Loucy (cell line): ENCODE measurements around the gene MYNN.

Source experiments
- H2AFZ ChIP-seq: fragments of 200-600 bp; sonication (generic); 2 replicates; pipeline ENCODE4 v1.6.0; 2016; ENCODE audit warnings: antibody characterized with exemption, mild to moderate bottlenecking, low read length, moderate library complexity
- H3F3A ChIP-seq: fragments of 200-600 bp; 2 replicates; pipeline ENCODE4 v1.6.0; 2016; ENCODE audit warnings: antibody characterized with exemption, low read depth, mild to moderate bottlenecking
- H3K27me3 ChIP-seq: fragments of 200-600 bp; sonication (generic); 2 replicates; pipeline ENCODE4 v1.6.1; 2014; ENCODE audit warnings: low read length, mild to moderate bottlenecking; ENCODE audit not compliant: insufficient read depth, poor library complexity, severe bottlenecking
- H3K36me3 ChIP-seq: fragments of 200-600 bp; sonication (generic); 2 replicates; pipeline ENCODE4 v1.6.1; 2016; ENCODE audit warnings: low read length; ENCODE audit not compliant: insufficient read depth
- H3K4me1 ChIP-seq: fragments of 200-600 bp; sonication (generic); 2 replicates; pipeline ENCODE4 v1.5.1; 2014; ENCODE audit warnings: low read length, mild to moderate bottlenecking; ENCODE audit not compliant: insufficient read depth, poor library complexity, severe bottlenecking
- H3K4me2 ChIP-seq: fragments of 200-600 bp; sonication (generic); 2 replicates; pipeline ENCODE4 v1.6.0; 2014; ENCODE audit warnings: antibody characterized with exemption, low read length, low read depth, mild to moderate bottlenecking; ENCODE audit not compliant: poor library complexity, severe bottlenecking
- H3K4me3 ChIP-seq: fragments of 200-600 bp; sonication (generic); 2 replicates; pipeline ENCODE4 v1.5.1; 2014; ENCODE audit warnings: low read length, mild to moderate bottlenecking, mixed read lengths; ENCODE audit not compliant: poor library complexity, severe bottlenecking
- H3K79me2 ChIP-seq: fragments of 200-600 bp; sonication (generic); 2 replicates; pipeline ENCODE4 v1.6.1; 2014; ENCODE audit warnings: low read length; ENCODE audit not compliant: insufficient read depth
- H3K9ac ChIP-seq: fragments of 200-600 bp; sonication (generic); 2 replicates; pipeline ENCODE4 v1.6.0; 2014; ENCODE audit warnings: mild to moderate bottlenecking, low read depth, low read length, moderate library complexity; ENCODE audit not compliant: poor library complexity, severe bottlenecking
- H3K9me2 ChIP-seq: fragments of 200-600 bp; sonication (generic); replicated peaks from 2 replicates; pipeline ENCODE4 v1.6.1; 2016; ENCODE audit warnings: low read depth, low read length, mixed read lengths
- H3K9me3 ChIP-seq: fragments of 200-600 bp; sonication (generic); 2 replicates; pipeline ENCODE4 v1.6.1; 2014; ENCODE audit warnings: mild to moderate bottlenecking, antibody characterized with exemption, low read length, low read depth; ENCODE audit not compliant: insufficient read depth
- H4K20me1 ChIP-seq: fragments of 200-600 bp; sonication (generic); 2 replicates; pipeline ENCODE4 v1.6.0; 2014; ENCODE audit warnings: antibody characterized with exemption, low read length, mild to moderate bottlenecking; ENCODE audit not compliant: insufficient read depth, poor library complexity, severe bottlenecking
- CTCF ChIP-seq: fragments of 200-600 bp; sonication (generic); conservative IDR thresholded peaks from 2 replicates; pipeline ENCODE4 v1.5.1; 2014; ENCODE audit warnings: mild to moderate bottlenecking, antibody characterized with exemption, low read length
- EZH2phosphoT487 ChIP-seq: fragments of 200-600 bp; IDR thresholded peaks from 2 replicates; pipeline ENCODE4 v1.6.1; 2018; ENCODE audit warnings: antibody characterized with exemption, mild to moderate bottlenecking, moderate library complexity, borderline replicate concordance

Gene MYNN

GRCh38 chr3:169760479-169760878 is 12.7 kb upstream of the MYNN start:
- Histone ChIP-seq H3K4me2 (no peak overlapping the region), H3K9me3 (no peaks in the 10 kb centered on the region), H3K4me1 (peaks cover 42% of the 10 kb centered on the region), H2AFZ (no peak overlapping the region), H3K79me2 (no peaks in the 10 kb centered on the region), H3K27me3 (peaks cover 9% of the 10 kb centered on the region), H4K20me1 (no peaks in the 10 kb centered on the region), H3K4me3 (no peak overlapping the region), H3K9ac (no peak overlapping the region), H3K36me3 (no peaks in the 10 kb centered on the region), H3K9me2 (no peaks in the 10 kb centered on the region), H3F3A (peaks cover 14% of the 10 kb centered on the region)
- no peak for TF ChIP-seq EZH2phosphoT487
- TF ChIP-seq CTCF = no peak

GRCh38 chr3:169764312-169764881 is 8.8 kb upstream of the MYNN start:
- Histone ChIP-seq H3K4me3 (peak overlapping the region; percentile 88), H3F3A (peaks cover 35% of the 10 kb centered on the region), H3K9me2 (no peaks in the 10 kb centered on the region), H2AFZ (peak overlapping the region; percentile 87), H3K36me3 (no peaks in the 10 kb centered on the region), H3K9ac (peak overlapping the region; percentile 91), H3K4me2 (peak overlapping the region; percentile 75), H3K4me1 (peaks cover 28% of the 10 kb centered on the region), H3K79me2 (no peaks in the 10 kb centered on the region), H4K20me1 (no peaks in the 10 kb centered on the region), H3K9me3 (no peaks in the 10 kb centered on the region), H3K27me3 (no peaks in the 10 kb centered on the region)
- TF ChIP-seq EZH2phosphoT487 (no peak), CTCF (no peak)

GRCh38 chr3:169764882-169765612 is 8.1 kb upstream of the MYNN start, which contains the start of gene TERC:
TERC (minus strand) TSS chr3:169765060.
- no peaks in the 10 kb centered on the region for H3K27me3 ChIP-seq
- peak within 1 kb of the TSS; percentile 75 for H3K4me2 ChIP-seq
- H4K20me1 ChIP-seq = no peaks in the 10 kb centered on the region
- no peaks in the 10 kb centered on the region for H3K9me2 ChIP-seq
- H3K36me3 ChIP-seq = no peaks in the 10 kb centered on the region
- no peaks in the 10 kb centered on the region for H3K79me2 ChIP-seq
- H2AFZ ChIP-seq = peak within 1 kb of the TSS; percentile 87
- peaks cover 35% of the 10 kb centered on the region for H3F3A ChIP-seq
- H3K9me3 ChIP-seq = no peaks in the 10 kb centered on the region
- H3K4me1 ChIP-seq = peaks cover 21% of the 10 kb centered on the region
- no peak for TF ChIP-seq CTCF
- H3K9ac ChIP-seq = peak within 1 kb of the TSS; percentile 91
- H3K4me3 ChIP-seq = peak within 1 kb of the TSS; percentile 88
